Suprapubic skin (tissue), 4 donors: ENCODE measurements around the gene SETD4.

Experiments used
- EP300 ChIP-seq: sonication (generic); formaldehyde crosslinking; IDR thresholded peaks from one replicate; pipeline ENCODE4 v1.6.1; 2017; ENCODE audit warnings: antibody characterized with exemption
- POLR2A ChIP-seq, 2 donors: fragments of 450-650 bp; IDR thresholded peaks; one replicate each; pipeline ENCODE4 v1.6.1; 2017; ENCODE audit warnings: antibody characterized with exemption in 2 of 2, mild to moderate bottlenecking in 2 of 2, moderate library complexity in 2 of 2
- POLR2AphosphoS5 ChIP-seq, 3 donors: sonication (generic); formaldehyde crosslinking; IDR thresholded peaks; one replicate each; pipeline ENCODE4 v1.6.1; 2017; ENCODE audit warnings: antibody characterized with exemption in 3 of 3
- TF ChIP-seq, protein P1 (sequence below), 2 donors: fragments of 200-600 bp in 1 of 2; fragments of 450-650 bp in 1 of 2; sonication (generic) in 1 of 2; IDR thresholded peaks; one replicate each; pipeline ENCODE4 v1.5.1; 2016 to 2019; ENCODE audit warnings: antibody characterized with exemption in 2 of 2, mild to moderate bottlenecking in 1 of 2, moderate library complexity in 1 of 2

DNA sequence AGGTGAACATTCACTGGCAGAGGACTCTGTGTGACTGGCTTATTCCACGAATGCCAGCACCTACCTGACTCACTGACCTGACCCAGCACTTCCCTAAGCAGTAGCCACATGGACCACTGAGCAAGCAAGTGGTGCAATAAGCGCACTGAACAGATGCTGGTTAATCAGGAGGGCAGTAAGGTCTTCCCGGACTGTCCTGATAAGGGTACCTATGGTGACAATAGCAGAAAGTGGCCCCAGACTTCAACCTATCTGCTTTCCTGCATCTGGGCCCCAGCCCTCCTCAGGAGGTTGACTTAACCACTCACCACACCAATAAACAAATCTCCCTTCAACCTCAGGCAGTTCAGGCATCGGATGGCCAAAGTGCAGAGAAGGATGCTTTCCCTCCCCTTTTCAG is 65.7 kb downstream of the SETD4 start:
- TF ChIP-seq EP300, result no peak
- TF ChIP-seq, protein P1, sequence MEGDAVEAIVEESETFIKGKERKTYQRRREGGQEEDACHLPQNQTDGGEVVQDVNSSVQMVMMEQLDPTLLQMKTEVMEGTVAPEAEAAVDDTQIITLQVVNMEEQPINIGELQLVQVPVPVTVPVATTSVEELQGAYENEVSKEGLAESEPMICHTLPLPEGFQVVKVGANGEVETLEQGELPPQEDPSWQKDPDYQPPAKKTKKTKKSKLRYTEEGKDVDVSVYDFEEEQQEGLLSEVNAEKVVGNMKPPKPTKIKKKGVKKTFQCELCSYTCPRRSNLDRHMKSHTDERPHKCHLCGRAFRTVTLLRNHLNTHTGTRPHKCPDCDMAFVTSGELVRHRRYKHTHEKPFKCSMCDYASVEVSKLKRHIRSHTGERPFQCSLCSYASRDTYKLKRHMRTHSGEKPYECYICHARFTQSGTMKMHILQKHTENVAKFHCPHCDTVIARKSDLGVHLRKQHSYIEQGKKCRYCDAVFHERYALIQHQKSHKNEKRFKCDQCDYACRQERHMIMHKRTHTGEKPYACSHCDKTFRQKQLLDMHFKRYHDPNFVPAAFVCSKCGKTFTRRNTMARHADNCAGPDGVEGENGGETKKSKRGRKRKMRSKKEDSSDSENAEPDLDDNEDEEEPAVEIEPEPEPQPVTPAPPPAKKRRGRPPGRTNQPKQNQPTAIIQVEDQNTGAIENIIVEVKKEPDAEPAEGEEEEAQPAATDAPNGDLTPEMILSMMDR (IDR thresholded peaks at IDR 0.05), result no peak
- no peak for TF ChIP-seq POLR2AphosphoS5 (IDR thresholded peaks at IDR 0.05)
- no peak for TF ChIP-seq POLR2A (IDR thresholded peaks at IDR 0.05)
